ENCODE data around the gene PI4KB. TPM values are rescaled to one million over a fixed set of nuclear protein-coding genes. Genes with fewer than 3 reads are reported as not detected.

Gene PI4KB
- total and polyA plus RNA-seq, 2 of the 13 experiments (the other 11 are each of a cell fraction or from before 2014, with no cell fraction given), result 19.5 to 29.3 TPM

GRCh38 chr1:151254217-151255213 lies 72.7 kb downstream of the PI4KB start, which contains the start of gene PSMD4 (continued):
- no peak for TF ChIP-seq CENPT (CRISPR knock-in tag; IDR thresholded peaks at IDR 0.05; ENCODE audit: low read depth)
- peak; percentile 64; the same call in 1 of the 2 replicates for TF ChIP-seq NFRKB (IDR thresholded peaks at IDR 0.05)
- no peak for TF ChIP-seq MTF2 (CRISPR knock-in tag; IDR thresholded peaks at IDR 0.05; ENCODE audit: borderline replicate concordance)
- TF ChIP-seq ZNF746 (CRISPR knock-in tag; IDR thresholded peaks at IDR 0.05), result 0 out of 2 replicates have a peak, but pooled peaks have one; percentile 24
- peak; percentile 38; the same call in 1 of the 2 replicates for TF ChIP-seq ZFP1 (CRISPR knock-in tag; IDR thresholded peaks at IDR 0.05)
- TF ChIP-seq ZBTB4 (CRISPR knock-in tag; IDR thresholded peaks at IDR 0.05; ENCODE audit: borderline replicate concordance), result 0 out of 2 replicates have a peak, but pooled peaks have one; percentile 28
- TF ChIP-seq ZNF710 (CRISPR knock-in tag; IDR thresholded peaks at IDR 0.05; ENCODE audit: borderline replicate concordance), result peak; percentile 32; the same call in 1 of the 2 replicates
- peak; percentile 76 for TF ChIP-seq GABPA (IDR thresholded peaks at IDR 0.05; ENCODE audit: low read depth, low read length)
- TF ChIP-seq GABPA (CRISPR knock-in tag; IDR thresholded peaks at IDR 0.05; ENCODE audit: low read depth), result peak; percentile 95
- peak; percentile 59; the same call in 1 of the 2 replicates for TF ChIP-seq SPEN (CRISPR knock-in tag; IDR thresholded peaks at IDR 0.05; ENCODE audit: low read depth)
- 0 out of 2 replicates have a peak, but pooled peaks have one; percentile 21 for TF ChIP-seq PRDM15 (CRISPR knock-in tag; IDR thresholded peaks at IDR 0.05)
- TF ChIP-seq SNRNP70 (IDR thresholded peaks at IDR 0.05; ENCODE audit: low read depth, low read length), result no peak
- TF ChIP-seq ZNF30 (CRISPR knock-in tag; IDR thresholded peaks at IDR 0.05), result no peak
- no peak for TF ChIP-seq CREB1 (IDR thresholded peaks at IDR 0.05)
- peak; percentile 91 for TF ChIP-seq CREB1 (CRISPR knock-in tag; IDR thresholded peaks at IDR 0.05)
- no peak for TF ChIP-seq ZNF251 (CRISPR knock-in tag; IDR thresholded peaks at IDR 0.05)
- TF ChIP-seq DR1 (CRISPR knock-in tag; IDR thresholded peaks at IDR 0.05), result peak; percentile 28
- peak; percentile 75 for TF ChIP-seq ELF3 (CRISPR knock-in tag; IDR thresholded peaks at IDR 0.05)
- no peak for TF ChIP-seq ZNF234 (CRISPR knock-in tag; conservative IDR thresholded peaks at IDR 0.05)
- TF ChIP-seq IKZF4 (CRISPR knock-in tag; IDR thresholded peaks at IDR 0.05; ENCODE audit: borderline replicate concordance, low read depth, not compliant biosample characterization), result no peak
- TF ChIP-seq ZNF598 (CRISPR knock-in tag; IDR thresholded peaks at IDR 0.05; ENCODE audit: borderline replicate concordance), result peak; percentile 93; the same call in 1 of the 2 replicates

All from HepG2 (cell line).